Activated CD4-positive, alpha-beta T cell treated with anti-CD3 and anti-CD28 coated beads, Interleukin-2, amount 50 U/mL, for 4 hours (primary cell): ENCODE results near the gene TMPRSS11D.

ENCODE experiments used
- DNase-seq, 2 experiments: peaks; one replicate each; pipeline ENCODE4 v3.0.0-alpha.2; 2020

Gene TMPRSS11D

GRCh38 chr4:67883902-67884301 lies at the start of gene TMPRSS11D:
TSS of gene TMPRSS11D (minus strand) at chr4:67884002. CDS start at chr4:67883933, 69 bp downstream.
- no peak for DNase-seq

DNA sequence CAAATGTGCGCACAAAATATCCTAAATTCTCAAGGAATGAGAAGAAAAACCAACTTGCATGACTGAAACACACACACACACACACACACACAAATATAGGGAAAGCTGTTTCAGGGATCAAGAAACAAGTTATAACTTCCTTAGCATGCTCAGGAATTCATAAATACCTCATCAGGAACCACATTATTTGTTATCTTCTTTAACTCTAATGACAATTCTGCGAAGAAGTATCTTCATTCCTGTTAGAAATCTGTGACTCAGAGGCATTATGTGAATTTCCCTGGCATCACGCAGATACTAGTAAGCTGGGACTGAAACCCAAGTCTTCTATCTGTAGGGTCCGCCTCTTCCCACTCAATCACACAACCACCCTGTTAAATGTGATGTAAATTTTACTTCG lies 49.2 kb upstream of the TMPRSS11D start:
- DNase-seq, result no peak

DNA sequence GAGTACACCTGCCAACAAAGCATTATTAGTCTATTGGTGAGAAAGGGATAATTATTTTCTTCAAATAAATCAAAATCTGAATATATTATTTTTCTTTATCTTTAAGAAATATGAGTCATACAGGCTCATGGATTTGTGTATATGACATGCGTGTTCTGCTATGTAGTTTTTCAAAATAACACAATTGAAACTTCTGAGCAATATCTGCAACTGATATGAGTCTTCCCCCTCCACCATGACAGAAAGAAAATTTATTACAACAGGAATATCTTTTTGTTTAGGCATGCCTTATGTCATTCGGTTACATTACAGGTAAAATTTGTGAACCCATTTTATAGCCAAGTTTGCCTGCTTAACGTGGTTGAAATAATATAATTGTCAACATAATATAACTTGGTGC lies 47.5 kb upstream of the TMPRSS11D start:
- no peak for DNase-seq

GRCh38 chr4:67929426-67929825 lies 45.6 kb upstream of the TMPRSS11D start:
- DNase-seq, result no peak

DNA sequence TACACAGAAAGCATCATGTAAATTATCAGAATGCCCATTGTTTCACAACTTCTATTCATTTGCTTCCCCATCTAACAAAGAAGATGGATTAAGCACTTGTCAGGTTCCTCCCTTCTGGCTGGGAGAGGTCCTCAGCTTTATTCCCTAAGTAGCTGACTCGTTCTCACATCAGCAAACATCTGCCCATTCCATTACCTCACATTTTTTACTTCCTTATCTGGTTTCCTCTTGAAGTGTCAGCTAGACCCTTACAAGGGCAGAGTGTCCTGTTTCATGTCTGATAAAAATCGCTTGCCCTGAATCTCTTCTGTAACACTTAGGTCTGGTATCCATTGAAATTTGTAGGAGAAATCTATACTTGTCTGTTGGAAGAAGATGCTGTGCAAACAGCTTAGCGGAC lies 44.7 kb upstream of the TMPRSS11D start:
- no peak for DNase-seq

GRCh38 chr4:67927251-67927650 lies 43.4 kb upstream of the TMPRSS11D start:
- DNase-seq, result no peak

- DNase-seq, result no peak
These were observed 42.7 kb upstream of the TMPRSS11D start for GRCh38 chr4:67926485-67926884.

GRCh38 chr4:67922697-67923096 lies 38.9 kb upstream of the TMPRSS11D start:
- DNase-seq, result no peak

GRCh38 chr4:67918428-67918827 lies 34.6 kb upstream of the TMPRSS11D start:
- no peak for DNase-seq

DNA sequence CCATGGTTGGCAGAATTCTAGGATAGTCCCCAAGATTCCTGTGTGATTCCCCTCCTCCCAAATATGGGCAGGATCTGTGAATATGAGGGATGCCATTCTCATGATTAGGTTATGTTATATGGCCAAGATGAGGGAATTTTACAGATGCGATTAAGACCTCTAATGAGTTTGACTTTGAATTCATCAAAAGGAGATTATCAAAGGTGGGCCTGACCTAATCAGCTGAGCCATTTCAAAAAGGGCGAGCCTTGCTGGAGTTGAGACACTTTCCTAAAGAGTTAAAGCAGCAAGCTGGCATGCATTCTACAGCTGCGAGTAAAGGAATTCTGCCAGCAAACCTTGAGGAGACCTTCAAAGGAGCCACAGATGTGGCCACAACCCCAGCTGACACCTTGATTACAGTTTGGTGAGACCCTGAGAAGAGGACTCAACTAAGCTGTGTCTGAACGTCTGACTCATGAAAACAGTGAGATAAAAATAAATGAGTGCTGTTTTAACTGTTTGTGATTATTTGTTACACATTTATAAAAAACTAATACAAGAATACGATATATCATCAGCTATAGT lies 31.7 kb upstream of the TMPRSS11D start:
- DNase-seq, result no peak

- no peak for DNase-seq
These were observed 28.3 kb upstream of the TMPRSS11D start for GRCh38 chr4:67912080-67912479.

DNA sequence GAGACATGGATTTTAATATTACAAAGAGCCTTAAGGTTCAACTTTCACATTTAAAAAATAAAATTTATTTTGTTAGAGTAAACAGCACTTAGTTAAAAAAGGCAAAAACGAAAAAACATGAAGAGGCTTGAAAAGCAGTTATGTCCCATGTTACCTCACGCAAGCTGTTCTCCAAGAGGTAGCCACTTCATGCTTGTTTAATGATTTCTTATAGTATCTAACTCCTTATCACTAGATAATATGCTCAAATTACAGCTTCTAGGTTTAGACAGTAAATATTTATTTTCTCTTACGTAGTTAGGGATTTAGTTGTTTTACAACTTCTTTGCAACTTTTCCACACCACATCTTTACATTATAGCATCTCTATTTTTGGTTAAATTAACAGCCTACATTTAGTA lies 27.8 kb upstream of the TMPRSS11D start:
- no peak for DNase-seq

GRCh38 chr4:67911141-67911540 lies 27.3 kb upstream of the TMPRSS11D start:
- DNase-seq, result no peak

DNA sequence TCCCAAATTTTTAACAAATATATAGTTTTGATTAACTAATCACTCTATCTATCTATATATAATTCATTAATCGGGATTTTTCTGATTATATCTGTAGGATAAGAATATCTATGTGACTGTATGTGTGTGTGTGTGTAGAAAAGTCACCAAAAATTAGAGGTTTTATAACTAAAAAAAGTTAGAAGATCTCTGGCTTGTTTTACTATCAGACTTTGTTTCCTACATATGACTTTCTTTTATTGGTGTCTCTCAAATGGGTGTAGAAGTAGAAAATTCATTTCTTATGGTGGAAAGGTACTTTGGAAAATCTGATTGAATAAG lies 26.7 kb upstream of the TMPRSS11D start:
- no peak for DNase-seq

DNA sequence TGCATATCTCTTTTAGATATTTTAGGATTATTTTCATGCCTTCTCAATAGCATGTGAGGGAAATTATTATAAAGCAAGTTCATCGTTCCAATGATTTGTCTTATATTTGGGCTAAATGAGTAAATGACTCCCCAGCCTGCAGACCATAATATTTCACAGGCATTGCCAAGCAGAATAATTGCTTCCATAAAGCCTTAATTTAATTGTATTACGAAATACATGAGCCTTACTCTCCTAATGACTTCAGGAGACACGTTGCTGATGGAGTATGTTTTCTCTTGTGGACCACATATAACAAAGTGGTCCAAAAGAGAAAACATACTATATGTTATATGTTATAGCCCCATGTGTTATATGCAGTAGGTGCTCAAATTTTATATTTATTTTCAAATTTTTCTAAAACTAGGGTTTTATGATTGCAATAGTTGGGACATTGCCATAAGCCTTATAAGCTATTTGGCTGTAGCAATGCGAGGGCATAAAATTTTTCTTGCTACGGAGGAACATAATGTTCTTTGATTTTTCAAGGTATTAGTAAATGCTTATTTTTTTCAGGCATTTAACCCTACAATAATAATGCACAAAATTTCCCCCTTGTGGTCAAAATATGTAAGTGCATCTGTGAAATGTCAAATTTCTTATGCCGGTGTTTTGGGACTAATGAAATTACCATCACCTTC lies 26.2 kb upstream of the TMPRSS11D start:
- no peak for DNase-seq

DNA sequence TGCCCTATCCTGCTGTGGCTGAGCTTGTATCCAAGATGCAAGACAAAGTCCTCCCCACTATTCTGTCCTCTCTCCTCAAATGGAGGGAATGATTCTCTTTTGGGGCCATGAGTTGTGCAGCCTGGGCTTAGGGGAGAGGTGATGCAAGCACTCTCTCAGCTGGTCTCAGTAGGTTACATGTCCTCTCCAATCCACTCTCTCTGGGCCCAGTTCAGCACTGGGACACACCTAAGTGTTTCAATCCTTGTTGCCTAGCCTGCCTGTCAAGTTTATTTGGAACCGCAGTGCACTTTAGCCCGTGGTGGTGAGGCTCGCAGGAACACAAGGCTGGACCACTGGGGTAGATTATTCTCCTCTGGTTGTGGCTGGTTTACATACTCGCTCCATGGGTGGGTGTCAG lies 23.8 kb upstream of the TMPRSS11D start:
- no peak for DNase-seq

DNA sequence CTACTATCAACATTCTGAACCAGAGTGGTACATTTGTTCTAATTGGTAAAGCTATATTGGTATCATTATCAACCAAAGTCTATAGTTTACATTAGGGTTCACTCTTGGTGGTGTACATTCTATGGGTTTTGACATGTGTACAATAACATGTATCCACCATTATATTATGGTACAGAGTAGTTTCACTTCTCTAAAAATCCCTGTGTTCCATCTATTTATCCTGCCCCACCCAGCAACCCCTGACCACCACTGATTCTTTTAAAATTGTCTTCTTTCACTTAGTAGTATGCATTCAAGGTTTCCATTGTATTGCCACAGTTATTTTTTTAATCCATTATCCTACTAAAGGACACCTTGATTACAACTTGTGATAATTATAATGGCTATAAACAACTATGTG lies 15.3 kb upstream of the TMPRSS11D start:
- DNase-seq, result no peak

DNA sequence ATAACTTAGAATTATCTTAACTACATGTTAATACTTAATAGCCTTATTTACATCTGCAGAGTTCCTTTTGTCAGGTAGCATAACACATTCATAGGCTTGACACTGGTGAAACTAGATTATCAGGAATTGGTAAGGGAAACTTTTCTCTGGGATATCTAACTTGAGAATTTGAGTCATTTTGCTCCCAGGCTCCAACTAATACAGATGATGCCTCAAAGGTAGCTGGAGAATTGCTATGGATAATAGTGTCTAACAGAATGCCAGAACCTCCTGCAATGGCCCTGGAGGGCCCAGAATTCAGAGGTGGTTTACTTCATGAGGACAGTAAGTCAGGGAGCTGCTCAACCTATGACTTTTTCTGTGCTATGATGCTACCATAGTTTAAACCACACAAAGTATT lies 13.9 kb upstream of the TMPRSS11D start:
- DNase-seq, result no peak

GRCh38 chr4:67896421-67897065 lies 12.7 kb upstream of the TMPRSS11D start:
- no peak for DNase-seq

DNA sequence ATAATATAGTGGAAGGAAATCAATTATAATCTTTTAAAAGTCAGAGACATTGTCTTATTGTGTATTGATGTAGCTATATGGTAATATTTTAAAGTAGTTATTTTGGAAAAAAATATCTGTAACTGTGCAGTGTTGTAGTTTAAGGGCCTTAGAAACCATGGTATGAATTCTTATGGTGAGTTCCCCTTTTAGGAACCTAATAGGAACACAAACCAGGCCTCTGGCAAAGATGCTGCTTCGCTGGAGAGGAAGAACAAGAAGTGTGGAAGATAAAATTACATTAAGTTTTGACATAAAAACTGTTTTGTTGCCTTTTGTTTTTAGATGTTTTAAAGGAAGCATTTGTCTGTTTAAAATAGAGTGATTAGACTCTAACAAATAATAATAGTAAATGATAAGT lies 10.9 kb upstream of the TMPRSS11D start:
- DNase-seq, result no peak

DNA sequence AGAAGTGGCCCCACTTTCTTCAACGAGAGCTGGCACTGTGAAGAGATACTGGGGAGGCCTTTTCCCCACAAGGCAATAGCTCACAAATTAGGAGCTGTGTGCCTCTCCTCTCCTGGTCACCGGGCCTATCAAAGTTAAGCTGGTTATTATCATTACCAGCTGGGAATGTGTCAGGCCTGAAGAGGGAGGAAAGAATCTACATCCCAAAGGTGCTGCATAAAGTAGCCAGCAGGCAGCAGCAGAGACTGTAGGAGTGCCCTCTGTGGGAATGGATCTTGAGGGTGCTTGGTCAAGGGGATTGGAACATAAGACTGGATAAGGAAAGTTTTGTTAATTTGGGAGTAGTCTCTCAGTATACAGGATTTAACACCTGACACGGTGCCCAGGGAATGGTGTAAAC lies 9.1 kb upstream of the TMPRSS11D start:
- DNase-seq, result no peak

DNA sequence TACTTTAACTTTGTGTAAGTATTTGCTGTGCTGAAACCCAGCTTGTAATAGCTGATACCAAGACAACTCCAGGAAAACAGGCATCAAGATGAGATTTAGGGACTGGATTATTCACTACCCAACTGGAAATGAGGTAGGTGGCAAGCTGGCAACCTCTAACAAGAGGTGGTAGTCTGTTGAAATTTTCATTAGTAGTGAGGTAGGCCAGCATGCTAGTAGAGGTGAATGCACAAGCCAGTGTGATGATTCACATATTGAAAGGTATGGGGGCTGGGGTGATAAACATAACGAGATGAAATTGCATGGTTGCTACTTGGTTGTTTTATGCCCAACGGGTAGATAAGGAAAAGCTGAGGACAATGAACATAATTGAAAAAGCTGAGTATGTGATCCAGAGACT lies 8.5 kb upstream of the TMPRSS11D start:
- no peak for DNase-seq

GRCh38 chr4:67891645-67892044 lies 7.8 kb upstream of the TMPRSS11D start:
- no peak for DNase-seq

GRCh38 chr4:67886281-67886680 lies 2.5 kb upstream of the TMPRSS11D start:
- no peak for DNase-seq

DNA sequence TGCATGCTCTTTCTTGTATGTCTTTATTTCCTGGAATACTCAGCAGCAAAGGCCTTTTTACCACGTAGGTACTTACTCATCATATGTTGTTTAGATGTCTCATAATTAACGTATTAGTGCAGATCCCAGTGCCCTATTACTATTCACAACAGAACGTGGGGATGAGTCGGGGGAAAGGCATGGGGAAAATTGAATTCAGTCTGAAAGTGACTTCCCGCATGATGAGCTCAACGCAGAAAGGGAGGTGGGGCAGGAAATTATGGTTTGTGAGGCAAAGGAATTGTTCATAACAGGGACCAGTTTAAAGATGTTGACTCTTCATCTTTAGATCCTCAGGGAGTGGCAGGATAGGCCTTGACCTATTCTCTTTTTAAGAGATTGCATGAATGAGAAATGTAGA lies 2.0 kb upstream of the TMPRSS11D start:
- DNase-seq, result no peak
